ENCODE results near the gene EVI2B.
"Not testable (repeated sequence)": the region's sequence is repeated elsewhere in the genome, so short reads cannot be mapped to it uniquely, and the experiment has no call there.

Gene EVI2B

GRCh38 chr17:31313982-31314781 is at the start of gene EVI2B:
Gene EVI2B, minus strand, starts transcription at chr17:31314054. Its CDS starts 8,445 bp downstream, at chr17:31305609.
- FAIRE-seq, result no peak

GRCh38 chr17:31357839-31358394 is 44.1 kb upstream of the EVI2B start:
- peak; percentile 94 for FAIRE-seq

- FAIRE-seq, result no peak
Observed at GRCh38 chr17:31357091-31357490, 43.2 kb upstream of the EVI2B start.

- no peak for FAIRE-seq
Observed at GRCh38 chr17:31355935-31356334, 42.1 kb upstream of the EVI2B start.

GRCh38 chr17:31349454-31349853 is 35.6 kb upstream of the EVI2B start:
- FAIRE-seq, result no peak

- FAIRE-seq, result not testable (repeated sequence)
Observed at GRCh38 chr17:31345191-31345747, 31.4 kb upstream of the EVI2B start.

GRCh38 chr17:31339906-31340661 is 26.2 kb upstream of the EVI2B start:
- no peak for FAIRE-seq

GRCh38 chr17:31329221-31329620 is 15.4 kb upstream of the EVI2B start:
- FAIRE-seq, result no peak

GRCh38 chr17:31328160-31328535 is 14.3 kb upstream of the EVI2B start:
- no peak for FAIRE-seq

GRCh38 chr17:31327534-31328159 is 13.8 kb upstream of the EVI2B start:
- no peak for FAIRE-seq

- no peak for FAIRE-seq
Observed at GRCh38 chr17:31323551-31323950, 9.7 kb upstream of the EVI2B start.

- FAIRE-seq, result no peak
Observed at GRCh38 chr17:31321966-31322365, 8.1 kb upstream of the EVI2B start.

- FAIRE-seq, result no peak
Observed at GRCh38 chr17:31321481-31321880, 7.6 kb upstream of the EVI2B start, which contains the start of gene EVI2A. Gene EVI2A, minus strand, starts transcription at chr17:31321622. Its CDS starts 2,609 bp downstream, at chr17:31319013.

GRCh38 chr17:31320791-31321190 is 6.9 kb upstream of the EVI2B start:
- no peak for FAIRE-seq

- FAIRE-seq, result no peak
Observed at GRCh38 chr17:31320241-31320640, 6.4 kb upstream of the EVI2B start.

- FAIRE-seq, result no peak
Observed at GRCh38 chr17:31318851-31319661, 5.2 kb upstream of the EVI2B start.

- no peak for FAIRE-seq
Observed at GRCh38 chr17:31318298-31318801, 4.5 kb upstream of the EVI2B start.

GRCh38 chr17:31314782-31315100 is 887 bp upstream of the EVI2B start:
- no peak for FAIRE-seq

- FAIRE-seq, result not testable (repeated sequence)
Observed at GRCh38 chr17:31312223-31312622, 1.6 kb downstream of the EVI2B start.

GRCh38 chr17:31311526-31311925 is 2.3 kb downstream of the EVI2B start:
- FAIRE-seq, result no peak

- FAIRE-seq, result no peak
Observed at GRCh38 chr17:31310886-31311285, 3.0 kb downstream of the EVI2B start.

GRCh38 chr17:31310260-31310659 is 3.6 kb downstream of the EVI2B start:
- FAIRE-seq, result no peak
